GM19035 (cell line): Measurements from ENCODE around the gene HPS1.
A peak's percentile ranks its signal among the peaks of the same experiment; 100 is the strongest.

ENCODE experiments used
- ATAC-seq: cut with Tn5 transposase; IDR thresholded peaks from one replicate; pipeline ENCODE4 v1.9.1; 2021; ENCODE audit not compliant: unreplicated experiment

Gene HPS1

GRCh38 chr10:98415731-98416119, 31.0 kb downstream of the HPS1 start:
- no peak for ATAC-seq

- ATAC-seq, result no peak
Measured at GRCh38 chr10:98414932-98415730, 31.6 kb downstream of the HPS1 start, which contains the start of gene PYROXD2. PYROXD2 (minus strand) TSS chr10:98415182; CDS start chr10:98415135, 47 bp downstream.

- no peak for ATAC-seq
Measured at GRCh38 chr10:98414578-98414931, 32.2 kb downstream of the HPS1 start.

- no peak for ATAC-seq
Measured at GRCh38 chr10:98411768-98412167, 35.0 kb downstream of the HPS1 start.

GRCh38 chr10:98411166-98411565, 35.6 kb downstream of the HPS1 start:
- ATAC-seq, result no peak

- ATAC-seq, result no peak
Measured at GRCh38 chr10:98410759-98411158, 36.0 kb downstream of the HPS1 start.

GRCh38 chr10:98410135-98410743, 36.5 kb downstream of the HPS1 start:
- ATAC-seq, result no peak

- ATAC-seq, result no peak
Measured at GRCh38 chr10:98408799-98409198, 37.9 kb downstream of the HPS1 start.

- no peak for ATAC-seq
Measured at GRCh38 chr10:98407744-98408241, 38.9 kb downstream of the HPS1 start.

GRCh38 chr10:98407017-98407743, 39.6 kb downstream of the HPS1 start:
- ATAC-seq, result no peak

GRCh38 chr10:98405422-98405821, 41.3 kb downstream of the HPS1 start:
- no peak for ATAC-seq

GRCh38 chr10:98404571-98405359, 42.0 kb downstream of the HPS1 start:
- peak; percentile 58 for ATAC-seq

- peak; percentile 58 for ATAC-seq
Measured at GRCh38 chr10:98403812-98404504, 42.8 kb downstream of the HPS1 start.

GRCh38 chr10:98402931-98403718, 43.6 kb downstream of the HPS1 start:
- no peak for ATAC-seq

- no peak for ATAC-seq
Measured at GRCh38 chr10:98402478-98402877, 44.3 kb downstream of the HPS1 start.

- no peak for ATAC-seq
Measured at GRCh38 chr10:98400482-98400881, 46.3 kb downstream of the HPS1 start.

GRCh38 chr10:98399784-98400183, 47.0 kb downstream of the HPS1 start:
- ATAC-seq, result no peak

GRCh38 chr10:98397089-98397600, 49.6 kb downstream of the HPS1 start:
- ATAC-seq, result no peak
